WTC11 (cell line): ENCODE data around the gene KCNMB3. TPM values are rescaled to one million over a fixed set of nuclear protein-coding genes. Genes with fewer than 3 reads are reported as not detected.

Experiments
- NFE2L1 ChIP-seq: sonication (generic); formaldehyde crosslinking; IDR thresholded peaks from 2 replicates; pipeline ENCODE4 v1.8.1; 2023; ENCODE audit warnings: missing genetic modification reagents
- OVOL2 ChIP-seq: fragments of 250-450 bp; sonication (Bioruptor Pico); IDR thresholded peaks from 2 replicates; pipeline ENCODE4 v1.9.0; 2021; ENCODE audit warnings: mild to moderate bottlenecking, borderline replicate concordance
- RORB ChIP-seq: fragments of 250-450 bp; sonication (Bioruptor Pico); IDR thresholded peaks from 2 replicates; pipeline ENCODE4 v1.9.0; 2021; ENCODE audit warnings: mild to moderate bottlenecking
- TEAD4 ChIP-seq: sonication (generic); formaldehyde crosslinking; IDR thresholded peaks from 2 replicates; pipeline ENCODE4 v1.8.0; 2022; ENCODE audit warnings: mild to moderate bottlenecking, missing genetic modification reagents
- TP53 ChIP-seq: sonication (generic); formaldehyde crosslinking; IDR thresholded peaks from 2 replicates; pipeline ENCODE4 v1.8.1; 2023; ENCODE audit warnings: mild to moderate bottlenecking, missing genetic modification reagents
- ZBTB21 ChIP-seq: sonication (generic); formaldehyde crosslinking; IDR thresholded peaks from 2 replicates; pipeline ENCODE4 v1.8.1; 2023; ENCODE audit warnings: mild to moderate bottlenecking, missing genetic modification reagents, borderline replicate concordance
- ZNF121 ChIP-seq: sonication (generic); formaldehyde crosslinking; IDR thresholded peaks from 2 replicates; pipeline ENCODE4 v1.8.0; 2023; ENCODE audit warnings: missing genetic modification reagents
- ZNF317 ChIP-seq: sonication (generic); formaldehyde crosslinking; IDR thresholded peaks from 2 replicates; pipeline ENCODE4 v1.8.1; 2023; ENCODE audit warnings: low read depth, mild to moderate bottlenecking, moderate library complexity, missing genetic modification reagents, borderline replicate concordance
- ZNF416 ChIP-seq: fragments of 250-450 bp; sonication (Bioruptor Pico); IDR thresholded peaks from 2 replicates; pipeline ENCODE4 v1.9.0; 2021; ENCODE audit warnings: mild to moderate bottlenecking, inconsistent platforms
- total RNA-seq: library from RNA; stranded (reverse); gene quantifications from 3 replicates; pipeline ENCODE4 v1.2.3, GENCODE V29; 2021
- TF ChIP-seq, protein P1 (sequence below): sonication (generic); formaldehyde crosslinking; IDR thresholded peaks from 2 replicates; pipeline ENCODE4 v1.8.1; 2023; ENCODE audit warnings: mild to moderate bottlenecking, missing genetic modification reagents
- TF ChIP-seq, protein P2 (sequence below): sonication (generic); formaldehyde crosslinking; IDR thresholded peaks from 2 replicates; pipeline ENCODE4 v1.8.1; 2022; ENCODE audit warnings: mild to moderate bottlenecking, missing genetic modification reagents, moderate library complexity, borderline replicate concordance
- TF ChIP-seq, protein P3 (sequence below): sonication (generic); formaldehyde crosslinking; IDR thresholded peaks from 2 replicates; pipeline ENCODE4 v1.8.0; 2022; ENCODE audit warnings: missing genetic modification reagents
- TF ChIP-seq, protein P4 (sequence below): sonication (generic); formaldehyde crosslinking; IDR thresholded peaks from 2 replicates; pipeline ENCODE4 v1.8.1; 2022; ENCODE audit warnings: mild to moderate bottlenecking, moderate library complexity, missing genetic modification reagents
- TF ChIP-seq, protein P5 (sequence below): sonication (generic); formaldehyde crosslinking; IDR thresholded peaks from 2 replicates; pipeline ENCODE4 v1.8.0; 2022; ENCODE audit warnings: mild to moderate bottlenecking, missing genetic modification reagents
- TF ChIP-seq, protein P6 (sequence below): fragments of 250-450 bp; sonication (Bioruptor Pico); IDR thresholded peaks from 2 replicates; pipeline ENCODE4 v1.9.0; 2021; ENCODE audit warnings: mild to moderate bottlenecking
- TF ChIP-seq, protein P7 (sequence below): sonication (generic); formaldehyde crosslinking; IDR thresholded peaks from 2 replicates; pipeline ENCODE4 v1.8.1; 2022; ENCODE audit warnings: missing genetic modification reagents, borderline replicate concordance
- TF ChIP-seq, protein P8 (sequence below): sonication (generic); formaldehyde crosslinking; IDR thresholded peaks from 2 replicates; pipeline ENCODE4 v1.8.0; 2022; ENCODE audit warnings: mild to moderate bottlenecking, missing genetic modification reagents
- TF ChIP-seq, protein P9 (sequence below): sonication (generic); formaldehyde crosslinking; conservative IDR thresholded peaks from 2 replicates; pipeline ENCODE4 v1.8.1; 2023; ENCODE audit warnings: mild to moderate bottlenecking, low read depth, missing genetic modification reagents, moderate library complexity
- TF ChIP-seq, protein P10 (sequence below): sonication (generic); formaldehyde crosslinking; IDR thresholded peaks from 2 replicates; pipeline ENCODE4 v1.8.1; 2023; ENCODE audit warnings: mild to moderate bottlenecking, missing genetic modification reagents, borderline replicate concordance

The KCNMB3 gene
- total RNA-seq, 1 experiment from 2014 or later = 1.7 TPM

DNA sequence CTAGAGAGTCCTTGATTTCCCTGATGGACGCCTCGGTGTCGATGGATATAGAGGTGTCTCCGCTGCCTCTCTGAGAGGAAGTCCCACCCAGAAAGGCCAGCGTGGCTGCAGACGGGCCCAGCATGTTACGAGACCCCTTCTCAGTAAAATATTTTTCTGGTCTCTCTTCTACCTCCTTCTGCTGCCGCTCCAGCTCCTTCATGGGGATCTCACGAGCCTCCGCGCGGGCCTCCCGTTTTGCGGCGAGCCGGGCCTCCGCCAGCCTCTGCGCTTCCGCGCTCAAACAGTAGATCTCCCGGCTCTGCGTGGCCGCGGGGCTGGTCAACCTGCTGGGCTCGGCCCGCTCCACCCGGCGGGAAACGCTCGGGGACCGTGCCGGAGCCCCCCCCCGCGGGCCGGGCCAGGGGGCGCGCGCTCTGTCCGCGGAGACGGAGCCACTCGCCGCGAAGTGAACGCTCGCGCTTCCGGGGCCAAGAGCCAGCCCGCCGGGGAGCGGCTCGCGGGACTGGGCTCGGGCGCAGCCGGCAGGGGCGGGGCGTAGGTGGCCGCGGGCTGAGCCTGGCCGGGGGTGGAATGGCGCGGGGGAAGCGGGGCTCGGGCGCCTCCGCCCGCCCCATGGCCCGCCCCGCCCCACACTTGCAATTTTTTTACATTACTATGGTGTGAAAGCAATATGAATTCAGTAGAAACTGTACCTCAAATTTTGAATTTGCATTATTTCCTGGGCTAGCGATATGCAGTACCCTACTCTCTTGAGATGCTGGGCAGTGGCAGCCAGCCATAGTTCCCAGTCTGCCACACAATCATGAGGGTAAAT lies 10.2 kb upstream of the KCNMB3 start (continued):
- TF ChIP-seq, protein P1, sequence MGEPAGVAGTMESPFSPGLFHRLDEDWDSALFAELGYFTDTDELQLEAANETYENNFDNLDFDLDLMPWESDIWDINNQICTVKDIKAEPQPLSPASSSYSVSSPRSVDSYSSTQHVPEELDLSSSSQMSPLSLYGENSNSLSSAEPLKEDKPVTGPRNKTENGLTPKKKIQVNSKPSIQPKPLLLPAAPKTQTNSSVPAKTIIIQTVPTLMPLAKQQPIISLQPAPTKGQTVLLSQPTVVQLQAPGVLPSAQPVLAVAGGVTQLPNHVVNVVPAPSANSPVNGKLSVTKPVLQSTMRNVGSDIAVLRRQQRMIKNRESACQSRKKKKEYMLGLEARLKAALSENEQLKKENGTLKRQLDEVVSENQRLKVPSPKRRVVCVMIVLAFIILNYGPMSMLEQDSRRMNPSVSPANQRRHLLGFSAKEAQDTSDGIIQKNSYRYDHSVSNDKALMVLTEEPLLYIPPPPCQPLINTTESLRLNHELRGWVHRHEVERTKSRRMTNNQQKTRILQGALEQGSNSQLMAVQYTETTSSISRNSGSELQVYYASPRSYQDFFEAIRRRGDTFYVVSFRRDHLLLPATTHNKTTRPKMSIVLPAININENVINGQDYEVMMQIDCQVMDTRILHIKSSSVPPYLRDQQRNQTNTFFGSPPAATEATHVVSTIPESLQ = no peak
- TF ChIP-seq, protein P2, sequence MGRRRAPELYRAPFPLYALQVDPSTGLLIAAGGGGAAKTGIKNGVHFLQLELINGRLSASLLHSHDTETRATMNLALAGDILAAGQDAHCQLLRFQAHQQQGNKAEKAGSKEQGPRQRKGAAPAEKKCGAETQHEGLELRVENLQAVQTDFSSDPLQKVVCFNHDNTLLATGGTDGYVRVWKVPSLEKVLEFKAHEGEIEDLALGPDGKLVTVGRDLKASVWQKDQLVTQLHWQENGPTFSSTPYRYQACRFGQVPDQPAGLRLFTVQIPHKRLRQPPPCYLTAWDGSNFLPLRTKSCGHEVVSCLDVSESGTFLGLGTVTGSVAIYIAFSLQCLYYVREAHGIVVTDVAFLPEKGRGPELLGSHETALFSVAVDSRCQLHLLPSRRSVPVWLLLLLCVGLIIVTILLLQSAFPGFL (CRISPR knock-in tag) = no peak
- TF ChIP-seq, protein P3, sequence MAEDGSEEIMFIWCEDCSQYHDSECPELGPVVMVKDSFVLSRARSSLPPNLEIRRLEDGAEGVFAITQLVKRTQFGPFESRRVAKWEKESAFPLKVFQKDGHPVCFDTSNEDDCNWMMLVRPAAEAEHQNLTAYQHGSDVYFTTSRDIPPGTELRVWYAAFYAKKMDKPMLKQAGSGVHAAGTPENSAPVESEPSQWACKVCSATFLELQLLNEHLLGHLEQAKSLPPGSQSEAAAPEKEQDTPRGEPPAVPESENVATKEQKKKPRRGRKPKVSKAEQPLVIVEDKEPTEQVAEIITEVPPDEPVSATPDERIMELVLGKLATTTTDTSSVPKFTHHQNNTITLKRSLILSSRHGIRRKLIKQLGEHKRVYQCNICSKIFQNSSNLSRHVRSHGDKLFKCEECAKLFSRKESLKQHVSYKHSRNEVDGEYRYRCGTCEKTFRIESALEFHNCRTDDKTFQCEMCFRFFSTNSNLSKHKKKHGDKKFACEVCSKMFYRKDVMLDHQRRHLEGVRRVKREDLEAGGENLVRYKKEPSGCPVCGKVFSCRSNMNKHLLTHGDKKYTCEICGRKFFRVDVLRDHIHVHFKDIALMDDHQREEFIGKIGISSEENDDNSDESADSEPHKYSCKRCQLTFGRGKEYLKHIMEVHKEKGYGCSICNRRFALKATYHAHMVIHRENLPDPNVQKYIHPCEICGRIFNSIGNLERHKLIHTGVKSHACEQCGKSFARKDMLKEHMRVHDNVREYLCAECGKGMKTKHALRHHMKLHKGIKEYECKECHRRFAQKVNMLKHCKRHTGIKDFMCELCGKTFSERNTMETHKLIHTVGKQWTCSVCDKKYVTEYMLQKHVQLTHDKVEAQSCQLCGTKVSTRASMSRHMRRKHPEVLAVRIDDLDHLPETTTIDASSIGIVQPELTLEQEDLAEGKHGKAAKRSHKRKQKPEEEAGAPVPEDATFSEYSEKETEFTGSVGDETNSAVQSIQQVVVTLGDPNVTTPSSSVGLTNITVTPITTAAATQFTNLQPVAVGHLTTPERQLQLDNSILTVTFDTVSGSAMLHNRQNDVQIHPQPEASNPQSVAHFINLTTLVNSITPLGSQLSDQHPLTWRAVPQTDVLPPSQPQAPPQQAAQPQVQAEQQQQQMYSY (CRISPR knock-in tag) = no peak
- no peak for TF ChIP-seq RORB (CRISPR knock-in tag)
- TF ChIP-seq, protein P4, sequence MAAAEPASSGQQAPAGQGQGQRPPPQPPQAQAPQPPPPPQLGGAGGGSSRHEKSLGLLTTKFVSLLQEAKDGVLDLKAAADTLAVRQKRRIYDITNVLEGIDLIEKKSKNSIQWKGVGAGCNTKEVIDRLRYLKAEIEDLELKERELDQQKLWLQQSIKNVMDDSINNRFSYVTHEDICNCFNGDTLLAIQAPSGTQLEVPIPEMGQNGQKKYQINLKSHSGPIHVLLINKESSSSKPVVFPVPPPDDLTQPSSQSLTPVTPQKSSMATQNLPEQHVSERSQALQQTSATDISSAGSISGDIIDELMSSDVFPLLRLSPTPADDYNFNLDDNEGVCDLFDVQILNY = peak; percentile 68; the same call in 1 of the 2 replicates
- TF ChIP-seq, protein P5, sequence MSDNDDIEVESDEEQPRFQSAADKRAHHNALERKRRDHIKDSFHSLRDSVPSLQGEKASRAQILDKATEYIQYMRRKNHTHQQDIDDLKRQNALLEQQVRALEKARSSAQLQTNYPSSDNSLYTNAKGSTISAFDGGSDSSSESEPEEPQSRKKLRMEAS (CRISPR knock-in tag) = no peak
- TF ChIP-seq, protein P6, sequence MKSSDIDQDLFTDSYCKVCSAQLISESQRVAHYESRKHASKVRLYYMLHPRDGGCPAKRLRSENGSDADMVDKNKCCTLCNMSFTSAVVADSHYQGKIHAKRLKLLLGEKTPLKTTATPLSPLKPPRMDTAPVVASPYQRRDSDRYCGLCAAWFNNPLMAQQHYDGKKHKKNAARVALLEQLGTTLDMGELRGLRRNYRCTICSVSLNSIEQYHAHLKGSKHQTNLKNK (CRISPR knock-in tag) = no peak
- no peak for TF ChIP-seq ZNF416 (CRISPR knock-in tag)
- TF ChIP-seq, protein P7, sequence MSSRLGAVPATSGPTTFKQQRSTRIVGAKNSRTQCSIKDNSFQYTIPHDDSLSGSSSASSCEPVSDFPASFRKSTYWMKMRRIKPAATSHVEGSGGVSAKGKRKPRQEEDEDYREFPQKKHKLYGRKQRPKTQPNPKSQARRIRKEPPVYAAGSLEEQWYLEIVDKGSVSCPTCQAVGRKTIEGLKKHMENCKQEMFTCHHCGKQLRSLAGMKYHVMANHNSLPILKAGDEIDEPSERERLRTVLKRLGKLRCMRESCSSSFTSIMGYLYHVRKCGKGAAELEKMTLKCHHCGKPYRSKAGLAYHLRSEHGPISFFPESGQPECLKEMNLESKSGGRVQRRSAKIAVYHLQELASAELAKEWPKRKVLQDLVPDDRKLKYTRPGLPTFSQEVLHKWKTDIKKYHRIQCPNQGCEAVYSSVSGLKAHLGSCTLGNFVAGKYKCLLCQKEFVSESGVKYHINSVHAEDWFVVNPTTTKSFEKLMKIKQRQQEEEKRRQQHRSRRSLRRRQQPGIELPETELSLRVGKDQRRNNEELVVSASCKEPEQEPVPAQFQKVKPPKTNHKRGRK = no peak
- TF ChIP-seq, protein P8, sequence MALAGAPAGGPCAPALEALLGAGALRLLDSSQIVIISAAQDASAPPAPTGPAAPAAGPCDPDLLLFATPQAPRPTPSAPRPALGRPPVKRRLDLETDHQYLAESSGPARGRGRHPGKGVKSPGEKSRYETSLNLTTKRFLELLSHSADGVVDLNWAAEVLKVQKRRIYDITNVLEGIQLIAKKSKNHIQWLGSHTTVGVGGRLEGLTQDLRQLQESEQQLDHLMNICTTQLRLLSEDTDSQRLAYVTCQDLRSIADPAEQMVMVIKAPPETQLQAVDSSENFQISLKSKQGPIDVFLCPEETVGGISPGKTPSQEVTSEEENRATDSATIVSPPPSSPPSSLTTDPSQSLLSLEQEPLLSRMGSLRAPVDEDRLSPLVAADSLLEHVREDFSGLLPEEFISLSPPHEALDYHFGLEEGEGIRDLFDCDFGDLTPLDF = 0 out of 2 replicates have a peak, but pooled peaks have one; percentile 45
- no peak for TF ChIP-seq TP53 (CRISPR knock-in tag)
- no peak for TF ChIP-seq ZNF317 (CRISPR knock-in tag)
- no peak for TF ChIP-seq NFE2L1 (CRISPR knock-in tag)
- TF ChIP-seq ZNF121 (CRISPR knock-in tag) = no peak
- TF ChIP-seq, protein P9, sequence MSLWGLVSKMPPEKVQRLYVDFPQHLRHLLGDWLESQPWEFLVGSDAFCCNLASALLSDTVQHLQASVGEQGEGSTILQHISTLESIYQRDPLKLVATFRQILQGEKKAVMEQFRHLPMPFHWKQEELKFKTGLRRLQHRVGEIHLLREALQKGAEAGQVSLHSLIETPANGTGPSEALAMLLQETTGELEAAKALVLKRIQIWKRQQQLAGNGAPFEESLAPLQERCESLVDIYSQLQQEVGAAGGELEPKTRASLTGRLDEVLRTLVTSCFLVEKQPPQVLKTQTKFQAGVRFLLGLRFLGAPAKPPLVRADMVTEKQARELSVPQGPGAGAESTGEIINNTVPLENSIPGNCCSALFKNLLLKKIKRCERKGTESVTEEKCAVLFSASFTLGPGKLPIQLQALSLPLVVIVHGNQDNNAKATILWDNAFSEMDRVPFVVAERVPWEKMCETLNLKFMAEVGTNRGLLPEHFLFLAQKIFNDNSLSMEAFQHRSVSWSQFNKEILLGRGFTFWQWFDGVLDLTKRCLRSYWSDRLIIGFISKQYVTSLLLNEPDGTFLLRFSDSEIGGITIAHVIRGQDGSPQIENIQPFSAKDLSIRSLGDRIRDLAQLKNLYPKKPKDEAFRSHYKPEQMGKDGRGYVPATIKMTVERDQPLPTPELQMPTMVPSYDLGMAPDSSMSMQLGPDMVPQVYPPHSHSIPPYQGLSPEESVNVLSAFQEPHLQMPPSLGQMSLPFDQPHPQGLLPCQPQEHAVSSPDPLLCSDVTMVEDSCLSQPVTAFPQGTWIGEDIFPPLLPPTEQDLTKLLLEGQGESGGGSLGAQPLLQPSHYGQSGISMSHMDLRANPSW = no peak
- no peak for TF ChIP-seq ZBTB21 (CRISPR knock-in tag)
- TF ChIP-seq OVOL2 (CRISPR knock-in tag) = no peak
- TF ChIP-seq, protein P10, sequence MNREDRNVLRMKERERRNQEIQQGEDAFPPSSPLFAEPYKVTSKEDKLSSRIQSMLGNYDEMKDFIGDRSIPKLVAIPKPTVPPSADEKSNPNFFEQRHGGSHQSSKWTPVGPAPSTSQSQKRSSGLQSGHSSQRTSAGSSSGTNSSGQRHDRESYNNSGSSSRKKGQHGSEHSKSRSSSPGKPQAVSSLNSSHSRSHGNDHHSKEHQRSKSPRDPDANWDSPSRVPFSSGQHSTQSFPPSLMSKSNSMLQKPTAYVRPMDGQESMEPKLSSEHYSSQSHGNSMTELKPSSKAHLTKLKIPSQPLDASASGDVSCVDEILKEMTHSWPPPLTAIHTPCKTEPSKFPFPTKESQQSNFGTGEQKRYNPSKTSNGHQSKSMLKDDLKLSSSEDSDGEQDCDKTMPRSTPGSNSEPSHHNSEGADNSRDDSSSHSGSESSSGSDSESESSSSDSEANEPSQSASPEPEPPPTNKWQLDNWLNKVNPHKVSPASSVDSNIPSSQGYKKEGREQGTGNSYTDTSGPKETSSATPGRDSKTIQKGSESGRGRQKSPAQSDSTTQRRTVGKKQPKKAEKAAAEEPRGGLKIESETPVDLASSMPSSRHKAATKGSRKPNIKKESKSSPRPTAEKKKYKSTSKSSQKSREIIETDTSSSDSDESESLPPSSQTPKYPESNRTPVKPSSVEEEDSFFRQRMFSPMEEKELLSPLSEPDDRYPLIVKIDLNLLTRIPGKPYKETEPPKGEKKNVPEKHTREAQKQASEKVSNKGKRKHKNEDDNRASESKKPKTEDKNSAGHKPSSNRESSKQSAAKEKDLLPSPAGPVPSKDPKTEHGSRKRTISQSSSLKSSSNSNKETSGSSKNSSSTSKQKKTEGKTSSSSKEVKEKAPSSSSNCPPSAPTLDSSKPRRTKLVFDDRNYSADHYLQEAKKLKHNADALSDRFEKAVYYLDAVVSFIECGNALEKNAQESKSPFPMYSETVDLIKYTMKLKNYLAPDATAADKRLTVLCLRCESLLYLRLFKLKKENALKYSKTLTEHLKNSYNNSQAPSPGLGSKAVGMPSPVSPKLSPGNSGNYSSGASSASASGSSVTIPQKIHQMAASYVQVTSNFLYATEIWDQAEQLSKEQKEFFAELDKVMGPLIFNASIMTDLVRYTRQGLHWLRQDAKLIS (CRISPR knock-in tag) = no peak
- no peak for TF ChIP-seq TEAD4
